CD14-positive monocyte (primary cell): ENCODE measurements around the gene MSI2. TPM values are rescaled to one million over a fixed set of nuclear protein-coding genes. Genes with fewer than 3 reads are reported as not detected.

Source experiments
- DNase-seq, 3 donors: peaks; one replicate each; pipeline ENCODE4 v3.0.0-alpha.2; 2011 to 2022
- H2AFZ ChIP-seq: 2 replicates; pipeline ENCODE4 v1.6.0; 2012; ENCODE audit warnings: mild to moderate bottlenecking, low read depth, low read length, inconsistent platforms; ENCODE audit not compliant: insufficient read depth, poor library complexity, severe bottlenecking
- H3K27ac ChIP-seq, 2 donors: 1 replicate in 1 of 2; 2 replicates in 1 of 2; pipeline ENCODE4 v1.5.1; 2012 to 2013; ENCODE audit warnings: low read length in 2 of 2, control low read depth in 1 of 2, inconsistent platforms in 1 of 2, low read depth in 1 of 2, mild to moderate bottlenecking in 1 of 2
- H3K27me3 ChIP-seq, 2 donors: one replicate each; pipeline versions ENCODE4 v1.6.0 to v1.6.1; 2011 to 2013; ENCODE audit warnings: low read length in 2 of 2; ENCODE audit not compliant: control insufficient read depth in 2 of 2, insufficient read depth in 2 of 2
- H3K36me3 ChIP-seq, 2 donors: replicated peaks in 1 of 2; 1 replicate in 1 of 2; 2 replicates in 1 of 2; pipeline versions ENCODE4 v1.5.1 to v1.6.1; 2012 to 2013; ENCODE audit warnings: low read length in 2 of 2, control low read depth in 1 of 2, inconsistent platforms in 1 of 2, mild to moderate bottlenecking in 1 of 2; ENCODE audit not compliant: insufficient read depth in 2 of 2, control insufficient read depth in 1 of 2
- H3K4me1 ChIP-seq, 2 donors: 1 replicate in 1 of 2; 2 replicates in 1 of 2; pipeline versions ENCODE4 v1.5.1 to v1.6.1; 2012 to 2013; ENCODE audit warnings: low read length in 2 of 2, control low read depth in 1 of 2, inconsistent platforms in 1 of 2, mild to moderate bottlenecking in 1 of 2, moderate library complexity in 1 of 2; ENCODE audit not compliant: insufficient read depth in 2 of 2, control insufficient read depth in 1 of 2
- H3K4me2 ChIP-seq: replicated peaks from 2 replicates; pipeline ENCODE3; 2012; ENCODE audit warnings: low read length, moderate library complexity, mild to moderate bottlenecking; ENCODE audit not compliant: poor library complexity, severe bottlenecking; ENCODE audit errors: extremely low read depth
- H3K4me3 ChIP-seq, 3 experiments: fragments of 200-600 bp in 1 of 3; sonication (generic) in 1 of 3; replicated peaks in 1 of 3; 1 replicate in 2 of 3; 2 replicates in 1 of 3; pipeline ENCODE4 v1.5.1; 2011 to 2013; ENCODE audit warnings: low read length in 3 of 3, mild to moderate bottlenecking in 3 of 3, control low read depth in 2 of 3, low read depth in 2 of 3, inconsistent platforms in 1 of 3, moderate library complexity in 1 of 3
- H3K79me2 ChIP-seq: 2 replicates; pipeline ENCODE4 v1.6.0; 2012; ENCODE audit warnings: mild to moderate bottlenecking, control low read depth, inconsistent platforms, low read length, moderate library complexity; ENCODE audit not compliant: insufficient read depth
- H3K9ac ChIP-seq: 2 replicates; pipeline ENCODE4 v1.6.0; 2017; ENCODE audit warnings: low read length, mild to moderate bottlenecking; ENCODE audit not compliant: insufficient read depth, poor library complexity, severe bottlenecking
- H3K9me3 ChIP-seq, 2 donors: replicated peaks in 1 of 2; 1 replicate in 1 of 2; 2 replicates in 1 of 2; pipeline versions ENCODE4 v1.5.1 to v1.6.1; 2012 to 2013; ENCODE audit warnings: low read length in 2 of 2, control low read depth in 1 of 2; ENCODE audit not compliant: control insufficient read depth in 1 of 2, insufficient read depth in 1 of 2
- H4K20me1 ChIP-seq: 2 replicates; pipeline ENCODE4 v1.6.0; 2012; ENCODE audit warnings: mild to moderate bottlenecking, low read length, control low read depth, moderate library complexity; ENCODE audit not compliant: insufficient read depth
- H3K27ac Mint-ChIP-seq, 7 donors: one replicate each; pipeline ENCODE4 v1.8.0; 2020; ENCODE audit warnings: mild to moderate bottlenecking in 7 of 7, mixed read lengths in 7 of 7, moderate library complexity in 6 of 7, inconsistent platforms in 2 of 7
- H3K27me3 Mint-ChIP-seq, 3 donors: one replicate each; pipeline ENCODE4 v1.8.0; 2021 to 2022; ENCODE audit warnings: low read depth in 3 of 3, mild to moderate bottlenecking in 3 of 3, mixed read lengths in 3 of 3, moderate library complexity in 3 of 3, inconsistent platforms in 1 of 3
- H3K36me3 Mint-ChIP-seq, 2 donors: one replicate each; pipeline ENCODE4 v1.8.0; 2020; ENCODE audit warnings: mixed read lengths in 2 of 2, inconsistent platforms in 1 of 2, mild to moderate bottlenecking in 1 of 2
- H3K4me1 Mint-ChIP-seq: one replicate; pipeline ENCODE4 v1.8.0; 2020; ENCODE audit warnings: mild to moderate bottlenecking, mixed read lengths
- H3K4me3 Mint-ChIP-seq, 2 donors: one replicate each; pipeline ENCODE4 v1.8.0; 2020; ENCODE audit warnings: mild to moderate bottlenecking in 2 of 2, mixed read lengths in 2 of 2, moderate library complexity in 1 of 2
- H3K9me3 Mint-ChIP-seq, 7 donors: one replicate each; pipeline ENCODE4 v1.8.0; 2020 to 2022; ENCODE audit warnings: mixed read lengths in 7 of 7, mild to moderate bottlenecking in 6 of 7, moderate library complexity in 6 of 7, inconsistent platforms in 2 of 7
- WGBS: methylation state at CpG from one replicate; pipeline ENCODE4 v1.1.5; 2013; ENCODE audit warnings: missing lambda C conversion rate; ENCODE audit not compliant: insufficient coverage; 5-methylcytosine and 5-hydroxymethylcytosine counted together
- intact Hi-C, 2 donors: fragments of 100-400 bp; cut with micrococcal nuclease; formaldehyde crosslinking; loops; one replicate each; pipeline versions ENCODE4 v1.15.0 to v1.15.1; 2023
- polyA plus RNA-seq, 3 donors: library from polyadenylated mRNA; depleted of rRNA in 1 of 3; unstranded in 2 of 3; stranded (reverse) in 1 of 3; fragments of 300-500 nt in 2 of 3; fragments of >200 nt in 1 of 3; fragmentation: Illumina TruSeq in 2 of 3; gene quantifications; 1 replicate in 2 of 3; 2 replicates in 1 of 3; pipeline ENCODE4 v1.2.3, GENCODE V29; 2012 to 2021
- TF ChIP-seq, protein P1 (sequence below): fragments of 200-600 bp; IDR thresholded peaks from one replicate; pipeline ENCODE4 v1.8.0; 2022; ENCODE audit warnings: antibody characterized with exemption, mild to moderate bottlenecking

The MSI2 gene
- polyA plus RNA-seq, 3 donors = 0.20 to 6.6 (median 0.37) TPM

DNA sequence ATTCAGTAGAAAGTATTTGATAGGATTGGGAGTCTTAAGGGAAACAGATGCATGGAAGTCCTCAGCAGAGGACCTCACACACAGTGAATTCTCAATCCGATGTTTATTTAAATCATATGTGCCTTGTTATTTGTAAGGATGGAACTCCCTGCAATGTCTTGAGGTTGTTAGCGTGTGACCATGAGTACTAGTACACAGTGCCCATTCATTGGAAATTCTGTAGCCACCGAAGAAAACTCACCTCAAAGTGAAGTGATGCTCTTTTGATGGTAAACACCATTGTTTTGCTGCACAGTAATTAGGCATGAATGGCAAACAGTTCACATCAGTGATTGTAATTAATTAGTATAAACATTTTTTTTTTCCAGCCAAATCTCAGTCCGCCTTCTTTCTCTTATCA, 173.6 kb downstream of the MSI2 start:
- Mint-ChIP-seq H3K36me3 (no peaks in the 10 kb centered on the region), H3K4me3 (no peak overlapping the region), H3K27ac (no peak overlapping the region), H3K4me1 (peaks cover 16% of the 10 kb centered on the region), H3K9me3 (peaks cover 0 to 2% (median 0%) of the 10 kb centered on the region in 7 donors), H3K27me3 (peaks cover 0 to 4% (median 2%) of the 10 kb centered on the region in 3 donors)
- no peak overlapping the region for H3K4me2 ChIP-seq
- no peak overlapping the region for H3K9ac ChIP-seq
- H3K4me3 ChIP-seq = no peak overlapping the region
- intact Hi-C loops = no loop called here
- no peak overlapping the region for H2AFZ ChIP-seq
- no CpG with 5 or more reads among the region's 4 CpGs for WGBS
- peaks cover under 1% of the 10 kb centered on the region for H4K20me1 ChIP-seq
- H3K4me1 ChIP-seq = peaks cover 1 to 2% of the 10 kb centered on the region in 2 donors
- TF ChIP-seq, protein P1, sequence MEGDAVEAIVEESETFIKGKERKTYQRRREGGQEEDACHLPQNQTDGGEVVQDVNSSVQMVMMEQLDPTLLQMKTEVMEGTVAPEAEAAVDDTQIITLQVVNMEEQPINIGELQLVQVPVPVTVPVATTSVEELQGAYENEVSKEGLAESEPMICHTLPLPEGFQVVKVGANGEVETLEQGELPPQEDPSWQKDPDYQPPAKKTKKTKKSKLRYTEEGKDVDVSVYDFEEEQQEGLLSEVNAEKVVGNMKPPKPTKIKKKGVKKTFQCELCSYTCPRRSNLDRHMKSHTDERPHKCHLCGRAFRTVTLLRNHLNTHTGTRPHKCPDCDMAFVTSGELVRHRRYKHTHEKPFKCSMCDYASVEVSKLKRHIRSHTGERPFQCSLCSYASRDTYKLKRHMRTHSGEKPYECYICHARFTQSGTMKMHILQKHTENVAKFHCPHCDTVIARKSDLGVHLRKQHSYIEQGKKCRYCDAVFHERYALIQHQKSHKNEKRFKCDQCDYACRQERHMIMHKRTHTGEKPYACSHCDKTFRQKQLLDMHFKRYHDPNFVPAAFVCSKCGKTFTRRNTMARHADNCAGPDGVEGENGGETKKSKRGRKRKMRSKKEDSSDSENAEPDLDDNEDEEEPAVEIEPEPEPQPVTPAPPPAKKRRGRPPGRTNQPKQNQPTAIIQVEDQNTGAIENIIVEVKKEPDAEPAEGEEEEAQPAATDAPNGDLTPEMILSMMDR = no peak
- H3K79me2 ChIP-seq = no peaks in the 10 kb centered on the region
- H3K36me3 ChIP-seq = no peaks in the 10 kb centered on the region
- no peak for DNase-seq
- no peak overlapping the region for H3K27ac ChIP-seq
- H3K27me3 ChIP-seq = no peaks in the 10 kb centered on the region
- no peaks in the 10 kb centered on the region for H3K9me3 ChIP-seq

DNA sequence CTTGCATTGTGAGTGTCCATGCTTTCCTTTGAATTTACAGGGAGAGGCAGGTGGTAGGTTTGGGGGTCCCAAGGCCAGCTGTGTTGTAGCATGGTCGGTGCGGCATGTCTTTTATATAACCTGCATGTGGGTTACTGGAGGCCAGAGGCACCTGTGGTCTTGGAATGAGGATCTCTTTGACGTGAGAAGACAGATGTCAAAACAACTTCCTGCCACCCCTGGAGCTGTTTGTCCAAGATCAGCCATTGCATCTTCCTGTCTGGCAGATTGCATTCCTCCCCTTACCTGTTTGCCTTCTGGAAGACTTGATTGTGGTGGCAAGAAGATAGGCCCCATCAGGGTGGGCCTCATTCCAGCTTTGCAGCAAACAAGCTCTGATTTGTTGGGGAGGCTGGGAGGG, 175.1 kb downstream of the MSI2 start:
- H3K4me2 ChIP-seq = no peak overlapping the region
- peaks cover 16% of the 10 kb centered on the region for H3K4me1 Mint-ChIP-seq
- H3K9me3 ChIP-seq = no peaks in the 10 kb centered on the region
- H3K4me3 Mint-ChIP-seq = no peak overlapping the region
- H3K36me3 Mint-ChIP-seq = no peaks in the 10 kb centered on the region
- peaks cover 0 to 2% (median 0%) of the 10 kb centered on the region in 7 donors for H3K9me3 Mint-ChIP-seq
- TF ChIP-seq, protein P1 = no peak
- no peaks in the 10 kb centered on the region for H3K4me1 ChIP-seq
- H3K79me2 ChIP-seq = no peaks in the 10 kb centered on the region
- no peaks in the 10 kb centered on the region for H3K27me3 ChIP-seq
- intact Hi-C loops = no loop called here
- no peak overlapping the region for H3K27ac ChIP-seq
- no peak for DNase-seq
- no peak overlapping the region for H3K4me3 ChIP-seq
- H4K20me1 ChIP-seq = no peaks in the 10 kb centered on the region
- H3K27ac Mint-ChIP-seq = no peak overlapping the region
- no peak overlapping the region for H3K9ac ChIP-seq
- WGBS = no CpG with 5 or more reads among the region's 3 CpGs
- H3K27me3 Mint-ChIP-seq = peaks cover 0 to 4% (median 4%) of the 10 kb centered on the region in 3 donors
- H3K36me3 ChIP-seq = no peaks in the 10 kb centered on the region
- no peak overlapping the region for H2AFZ ChIP-seq
